Body of pancreas (tissue), 2 donors: ENCODE results near the gene SGSH. TPM values are rescaled to one million over a fixed set of nuclear protein-coding genes. Genes with fewer than 3 reads are reported as not detected.

ENCODE experiments used
- total RNA-seq, 2 donors: library from RNA; depleted of rRNA; stranded (reverse); fragments of >200 nt; gene quantifications; one replicate each; pipeline ENCODE4 v1.1.0, GENCODE V29; 2016

Gene SGSH
- total RNA-seq, 2 donors from 2014 or later: 29.6 to 42.8 TPM

Other genes starting within 250 kb of the SGSH start
- 10 to 100 TPM; 21.0 to 37.2 TPM for gene TBC1D16, start 184.5 kb downstream of the SGSH start, total RNA-seq
- 10 to 100 TPM in 1 of 2 donors, 1 to 10 TPM in 1; 2.9 to 13.5 TPM for gene CCDC40, start 183.7 kb downstream of the SGSH start, total RNA-seq
- 10 to 100 TPM; 63.0 to 93.9 TPM for gene GAA, start 118.8 kb downstream of the SGSH start, total RNA-seq
- gene EIF4A3, start 73.2 kb downstream of the SGSH start, total RNA-seq: 10 to 100 TPM; 16.8 to 40.7 TPM
- not detected for gene CARD14, start 50.3 kb downstream of the SGSH start, total RNA-seq
- 10 to 100 TPM in 1 of 2 donors, 1 to 10 TPM in 1; 7.5 to 11.5 TPM for gene SLC26A11, start 94 bp upstream of the SGSH start, total RNA-seq
- 10 to 100 TPM; 60.7 to 69.5 TPM for gene RNF213, start 40.5 kb upstream of the SGSH start, total RNA-seq
- gene ENDOV, start 194.8 kb upstream of the SGSH start, total RNA-seq: 10 to 100 TPM in 1 of 2 donors, 1 to 10 TPM in 1; 8.3 to 17.5 TPM